GM21529 (cell line): Measurements from ENCODE around the gene KCNJ12.
"Not testable (repeated sequence)": the region's sequence is repeated elsewhere in the genome, so short reads cannot be mapped to it uniquely, and the experiment has no call there.

Source experiments
- ATAC-seq: cut with Tn5 transposase; IDR thresholded peaks from one replicate; pipeline ENCODE4 v1.9.1; 2021; ENCODE audit not compliant: unreplicated experiment

The KCNJ12 gene

DNA sequence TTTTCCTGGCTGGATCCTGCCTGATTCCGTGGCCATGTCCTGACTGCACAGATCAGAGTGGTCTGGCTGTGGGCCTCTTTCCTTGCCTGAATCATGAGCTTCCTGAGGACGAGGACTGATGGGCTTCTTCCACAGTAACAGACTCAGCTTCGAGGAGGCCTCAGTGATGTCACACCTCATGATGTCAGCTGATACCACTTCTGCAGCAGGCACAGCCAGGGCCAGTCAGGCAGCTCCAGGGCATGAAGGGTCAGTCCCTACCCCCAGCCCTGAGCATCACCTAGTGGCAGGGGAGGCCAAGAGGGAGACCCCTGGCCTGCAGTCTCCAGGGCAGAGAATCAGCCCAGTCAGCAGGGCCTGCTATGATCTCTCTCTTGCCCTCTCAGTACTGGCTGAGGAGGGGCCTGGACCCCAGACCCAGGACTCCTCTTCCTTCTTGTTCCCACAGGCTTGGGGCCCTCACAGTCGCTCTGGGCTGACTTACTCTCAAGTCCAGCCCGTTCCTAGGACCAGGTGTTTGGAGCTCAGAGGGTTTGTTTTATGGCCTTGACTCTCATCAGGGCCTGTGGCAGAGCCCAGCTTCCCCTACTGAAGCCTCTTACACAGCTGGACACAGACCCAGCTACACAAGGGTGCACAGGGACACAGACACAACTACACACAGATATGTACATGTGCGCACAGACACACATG, 26.7 kb upstream of the KCNJ12 start:
- ATAC-seq = not testable (repeated sequence)

DNA sequence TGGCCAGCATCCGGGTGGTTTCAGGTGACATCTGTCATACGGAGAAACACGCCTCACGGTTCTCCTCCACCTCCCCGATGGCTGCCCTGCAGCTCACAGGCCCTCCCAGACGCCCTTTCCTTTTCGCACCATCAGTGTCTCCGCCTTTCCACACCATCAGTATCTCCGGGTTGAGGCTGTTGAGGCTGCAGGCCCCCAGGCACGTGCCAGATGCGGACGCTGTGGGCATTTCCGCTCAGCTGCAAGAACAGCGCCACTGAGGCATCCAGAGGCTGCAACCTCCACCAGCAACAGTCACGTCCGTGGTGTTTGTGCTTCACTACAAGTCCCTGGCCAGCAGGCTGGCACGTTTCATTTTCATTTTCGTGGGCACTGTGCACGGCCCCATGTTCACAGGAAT, 25.7 kb upstream of the KCNJ12 start:
- ATAC-seq = not testable (repeated sequence)

DNA sequence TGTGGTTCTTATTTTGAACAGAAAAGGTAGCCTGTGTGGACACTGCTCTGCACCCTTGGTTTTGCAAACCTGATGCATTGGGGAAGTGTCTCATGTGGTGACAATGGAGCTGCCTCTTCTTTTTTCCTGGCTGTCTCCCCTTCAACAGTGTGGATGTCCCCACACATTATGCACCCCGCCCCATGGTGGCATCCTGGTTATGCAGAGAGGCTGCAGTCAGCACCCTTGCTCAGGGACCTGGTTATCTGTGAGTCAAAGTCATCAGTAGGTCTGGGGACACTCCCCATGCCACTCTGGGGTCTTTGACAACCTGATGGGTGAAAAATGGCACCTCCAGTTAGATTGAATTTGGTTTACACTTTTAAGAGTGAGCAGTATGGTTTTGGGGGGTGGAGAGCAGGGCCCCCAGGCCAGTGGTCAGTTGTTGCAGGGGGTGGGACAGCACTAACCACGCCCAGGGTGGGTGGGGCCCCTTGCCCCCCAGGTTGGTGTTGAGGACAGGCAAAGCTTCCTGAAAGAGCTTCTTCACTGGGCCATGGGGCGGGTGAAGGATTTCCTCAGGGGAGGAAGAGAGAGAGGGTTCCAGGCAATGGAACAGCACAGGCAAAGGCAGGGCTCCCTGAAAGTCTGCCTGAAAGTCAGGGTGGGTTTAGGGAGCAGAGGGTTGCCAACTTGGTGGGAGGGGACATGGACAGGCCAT, 24.6 kb upstream of the KCNJ12 start:
- ATAC-seq = no peak

DNA sequence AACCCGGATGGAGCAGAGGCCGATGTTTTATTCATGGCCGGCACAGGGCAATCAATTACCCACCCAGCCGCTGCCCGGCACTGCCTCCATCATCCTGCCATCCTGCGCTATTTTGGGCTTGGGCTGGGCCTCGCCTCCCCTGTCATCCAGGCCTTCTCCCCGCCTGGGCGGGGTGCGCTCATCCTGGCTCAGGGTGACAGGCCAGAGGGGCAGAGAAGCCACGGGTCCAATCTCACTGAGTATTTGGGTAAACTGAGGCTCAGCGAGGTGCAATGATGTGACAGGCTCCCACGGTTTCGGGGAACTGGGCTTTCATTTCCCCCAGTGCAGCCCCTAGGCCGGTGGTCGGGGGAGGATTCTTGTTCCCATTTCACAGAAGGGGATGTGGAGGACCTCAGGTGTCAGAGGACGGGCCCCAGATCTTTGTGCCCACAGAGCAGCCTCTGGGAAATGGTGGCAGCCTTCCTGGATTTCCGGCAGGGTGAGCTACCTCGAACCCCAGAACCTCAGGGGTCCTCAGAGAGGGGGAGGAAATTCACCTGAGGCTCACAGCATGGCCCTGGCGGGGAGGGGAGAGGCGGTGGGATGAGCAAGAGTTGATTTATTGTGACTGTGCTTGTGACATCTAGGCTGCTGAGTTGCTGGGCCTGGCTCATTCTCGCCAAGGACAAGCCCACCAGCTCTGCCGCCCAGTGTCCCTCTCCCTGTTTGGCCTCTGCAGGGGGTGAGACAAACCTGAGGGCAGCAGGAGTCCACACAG, 23.8 kb upstream of the KCNJ12 start:
- ATAC-seq = no peak

DNA sequence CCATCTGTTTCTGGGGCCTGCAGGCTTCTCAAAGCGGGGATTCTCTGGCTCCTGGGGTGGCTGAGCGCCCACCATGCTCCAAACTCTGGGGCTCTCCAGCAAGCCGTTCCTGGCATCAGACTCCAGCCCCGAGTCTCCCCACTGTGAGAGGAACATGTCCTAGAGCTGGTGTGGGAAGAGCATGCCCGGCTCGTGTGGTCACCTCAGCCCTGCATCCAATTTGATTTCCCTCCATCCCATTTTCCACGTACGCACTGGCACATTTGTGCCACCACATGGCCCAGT, 23.2 kb upstream of the KCNJ12 start:
- ATAC-seq = no peak

DNA sequence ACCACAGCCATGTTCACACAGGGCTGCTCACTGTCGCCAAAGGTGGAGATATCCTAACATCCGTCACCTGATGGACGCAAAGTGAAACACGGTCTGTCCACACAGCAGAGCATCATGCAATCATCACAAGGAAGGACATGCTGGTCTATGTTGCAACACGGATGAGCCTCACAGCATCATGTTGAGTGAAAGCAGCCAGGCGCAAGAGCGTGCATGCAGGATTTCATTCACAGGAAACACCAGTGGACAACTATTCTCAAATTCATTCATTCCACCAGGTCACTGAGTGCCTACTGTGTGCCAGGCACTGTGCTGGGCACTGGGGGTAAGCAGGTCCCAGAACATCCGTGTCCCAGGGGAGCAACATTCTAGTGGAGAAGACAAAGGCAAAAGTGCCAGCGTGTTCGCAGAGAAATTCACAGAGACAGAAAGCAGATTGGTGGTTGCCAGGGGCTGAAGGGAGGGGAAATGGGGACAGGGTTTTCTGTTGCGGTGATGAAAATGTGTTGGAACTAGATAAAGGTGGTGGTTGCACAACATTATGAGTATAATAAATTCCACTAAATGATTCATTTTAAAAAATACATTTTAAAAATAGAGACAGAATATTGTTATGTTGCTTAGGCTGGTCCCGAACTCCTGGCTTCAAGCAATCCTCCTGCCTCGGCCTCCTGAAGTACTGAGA, 22.7 kb upstream of the KCNJ12 start:
- no peak for ATAC-seq

DNA sequence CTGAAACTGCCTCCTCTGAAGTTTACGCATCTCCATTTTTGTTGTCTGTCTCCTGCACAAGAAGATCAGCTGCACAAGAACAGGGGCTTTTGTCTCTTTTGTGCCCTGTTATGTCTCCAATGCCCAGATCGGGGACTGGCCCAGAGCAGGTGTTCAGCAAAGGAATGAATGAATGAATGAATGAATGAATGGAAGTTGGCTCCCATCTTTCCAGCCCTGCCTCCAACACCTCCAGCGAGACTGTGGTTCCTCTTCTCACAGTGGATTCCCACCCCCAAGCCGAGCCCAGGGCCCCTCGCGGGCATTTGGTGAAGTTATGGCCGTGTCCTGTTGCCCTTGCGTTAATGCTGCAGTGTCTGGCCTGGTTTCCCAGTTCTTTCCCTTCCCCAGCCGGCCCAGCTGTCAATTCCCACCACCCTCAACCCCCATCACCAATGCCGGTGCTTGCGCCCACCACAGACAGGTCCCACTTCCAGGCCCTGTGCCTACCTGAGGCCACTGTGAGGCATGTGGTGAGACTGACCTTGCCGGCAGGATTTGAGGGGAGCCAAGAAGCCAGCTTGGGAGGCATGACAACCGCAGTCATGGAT, 21.3 kb upstream of the KCNJ12 start:
- ATAC-seq = no peak

DNA sequence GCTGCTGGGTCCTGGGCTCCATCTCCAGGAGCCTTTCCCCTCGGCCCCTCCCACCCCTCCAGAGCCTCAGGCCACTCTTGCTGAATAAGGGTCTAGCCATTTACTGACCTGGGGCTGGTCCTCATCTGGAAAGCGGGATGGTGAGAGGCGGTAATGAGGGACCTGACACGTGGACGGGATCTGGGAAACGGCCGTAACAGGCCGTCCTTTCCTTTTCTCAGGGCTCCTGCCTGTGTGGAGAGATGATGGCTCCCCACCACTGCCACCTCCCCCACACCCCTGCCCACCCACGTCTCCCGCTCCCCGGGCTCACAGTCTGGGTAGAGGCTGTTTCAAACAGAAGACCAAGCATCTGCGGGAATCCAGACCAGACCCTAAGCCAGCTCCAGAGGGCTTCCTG, 20.6 kb upstream of the KCNJ12 start:
- no peak for ATAC-seq

DNA sequence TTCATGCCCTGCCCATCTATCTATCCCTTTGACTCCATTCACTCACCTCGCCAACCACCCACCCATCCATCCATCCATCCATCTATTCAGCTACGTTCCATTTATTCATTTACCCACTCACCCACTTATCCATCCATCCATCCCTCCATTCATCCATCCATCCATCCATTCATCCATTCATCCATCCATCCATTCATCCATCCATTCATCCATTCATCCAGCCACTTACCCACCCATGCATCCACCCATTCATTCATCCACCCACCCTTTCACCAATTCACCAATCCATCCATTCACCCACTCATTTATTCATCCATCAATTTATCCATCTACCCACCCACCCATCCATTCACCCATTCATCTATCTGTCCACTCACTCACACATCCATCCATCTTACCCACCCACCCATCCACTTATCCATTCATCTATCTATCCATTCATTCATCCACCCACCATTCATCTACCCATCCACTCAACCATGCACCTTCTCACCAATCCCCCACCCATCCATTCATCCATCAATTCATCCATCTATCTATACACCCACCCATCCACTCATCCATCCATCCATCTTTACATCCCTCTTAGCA, 19.5 kb upstream of the KCNJ12 start:
- no peak for ATAC-seq

DNA sequence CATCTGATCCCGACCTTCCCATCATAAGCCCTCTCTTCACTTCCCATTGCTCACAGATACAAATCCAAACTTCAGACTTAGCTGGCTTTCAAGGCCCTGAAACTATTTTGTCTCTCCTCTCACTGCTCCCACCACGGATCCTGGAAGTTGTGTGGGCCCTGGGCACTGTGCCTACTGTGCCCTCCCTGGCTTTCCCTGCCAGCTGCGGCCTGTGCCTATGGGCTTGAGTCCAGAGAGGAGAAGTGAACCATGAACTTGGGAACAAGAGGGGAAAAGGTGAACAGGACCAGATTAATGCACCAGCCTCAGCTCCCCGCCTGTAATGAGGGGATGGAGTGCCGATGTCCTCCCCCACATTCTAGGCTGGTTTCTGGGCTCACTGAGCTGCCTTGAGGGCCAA, 18.9 kb upstream of the KCNJ12 start:
- ATAC-seq = no peak

DNA sequence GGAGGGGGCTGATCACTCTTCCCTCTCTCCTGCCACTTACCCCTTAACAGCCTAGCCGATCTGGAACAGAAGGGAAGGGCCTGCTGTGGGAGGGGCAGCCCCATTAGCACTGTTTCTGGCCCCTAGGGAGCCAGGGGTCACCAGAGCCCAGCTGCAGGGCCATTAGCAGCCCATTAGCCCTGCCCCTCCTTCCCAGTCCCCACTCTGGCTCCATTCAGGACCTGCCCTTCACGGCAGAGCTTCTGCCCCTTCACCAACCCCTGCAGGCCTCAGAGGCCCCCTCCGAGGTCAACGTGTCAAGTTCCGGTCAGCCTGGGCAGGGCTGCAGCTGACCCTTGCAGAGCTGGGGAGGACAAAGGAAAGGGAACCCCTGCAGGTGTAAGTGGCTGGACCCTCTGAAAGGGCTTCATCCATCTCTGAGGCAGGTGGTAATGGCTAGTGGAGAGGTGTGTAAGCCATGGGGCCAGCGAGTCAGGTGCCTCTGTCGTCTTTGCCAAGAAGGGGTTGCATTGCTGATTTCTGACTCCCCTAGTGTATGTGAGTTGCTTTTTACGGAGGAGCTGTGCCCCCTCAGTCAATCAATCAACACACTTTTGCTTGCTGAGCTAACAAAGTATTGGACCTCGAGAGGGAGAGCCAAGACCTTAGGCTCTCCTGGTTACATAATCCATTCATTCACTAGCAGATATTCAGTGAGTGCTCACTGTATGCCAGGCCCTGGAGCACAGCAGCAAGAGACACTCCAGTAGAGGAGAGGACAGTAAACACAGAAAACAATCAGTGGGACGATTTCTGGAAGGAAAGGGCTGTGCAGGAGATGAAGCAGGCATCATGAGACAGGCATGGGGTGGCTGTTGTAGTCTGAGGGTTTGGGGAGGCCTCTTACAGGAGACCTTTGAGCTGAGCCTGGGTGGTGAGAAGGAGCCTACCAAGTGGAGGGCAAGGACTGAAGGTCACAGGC, 18.2 kb upstream of the KCNJ12 start:
- ATAC-seq = no peak

DNA sequence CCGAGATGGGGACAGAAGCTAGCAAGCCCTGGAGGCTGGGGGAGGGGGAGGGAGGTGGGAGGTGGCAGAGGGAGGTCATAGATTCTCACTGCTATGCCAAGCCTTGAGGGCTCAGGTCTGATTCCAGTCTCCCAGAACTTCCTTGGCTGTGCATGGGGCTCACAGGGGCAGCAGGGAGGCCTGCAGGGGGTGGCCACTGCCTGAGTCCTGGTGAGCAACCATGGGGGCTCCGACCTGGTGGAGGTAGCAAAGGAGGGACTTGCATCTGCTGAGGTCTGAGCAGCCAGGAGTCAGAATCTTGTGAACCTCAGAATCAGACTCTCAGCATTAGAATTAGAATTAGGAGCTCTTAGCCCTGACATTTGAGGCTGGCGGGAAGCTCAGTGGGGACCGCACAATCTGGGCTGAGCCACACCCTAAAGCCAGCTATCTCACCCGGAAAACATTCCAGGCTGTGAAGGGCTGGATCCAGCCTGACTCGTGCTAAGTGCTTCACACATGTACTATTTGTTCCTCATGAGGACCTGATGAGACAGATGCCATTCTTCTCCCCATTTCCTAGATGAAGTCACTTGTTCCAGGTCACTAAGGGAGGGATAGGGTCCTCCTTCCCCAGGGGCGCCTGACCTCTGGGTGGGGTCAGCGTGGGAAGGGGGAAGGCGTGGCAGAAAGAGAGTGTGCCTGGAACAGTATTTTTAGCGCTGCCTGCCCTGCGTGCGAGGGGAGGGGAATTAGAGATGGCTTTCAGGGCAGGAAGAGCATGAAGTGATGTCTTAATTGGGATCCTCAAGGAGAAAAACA, 17.3 kb upstream of the KCNJ12 start:
- ATAC-seq = no peak

DNA sequence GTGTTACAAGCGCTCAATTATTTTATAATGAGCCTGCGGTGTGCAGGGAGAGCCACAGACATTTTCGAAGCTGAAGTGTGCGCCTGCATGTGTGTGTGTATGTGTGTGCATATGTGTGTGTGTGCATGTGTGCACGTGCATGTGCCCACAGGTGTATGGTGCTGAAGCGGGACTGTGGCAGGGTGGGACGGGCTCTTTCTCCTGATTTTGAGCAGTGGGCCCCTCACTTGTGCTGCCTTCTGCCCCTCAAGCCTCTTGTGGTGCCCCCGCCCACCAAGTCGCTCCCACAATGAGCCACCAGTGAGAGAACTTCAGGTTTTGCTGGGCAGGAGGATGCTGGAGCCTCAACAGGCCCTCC, 16.7 kb upstream of the KCNJ12 start:
- no peak for ATAC-seq

DNA sequence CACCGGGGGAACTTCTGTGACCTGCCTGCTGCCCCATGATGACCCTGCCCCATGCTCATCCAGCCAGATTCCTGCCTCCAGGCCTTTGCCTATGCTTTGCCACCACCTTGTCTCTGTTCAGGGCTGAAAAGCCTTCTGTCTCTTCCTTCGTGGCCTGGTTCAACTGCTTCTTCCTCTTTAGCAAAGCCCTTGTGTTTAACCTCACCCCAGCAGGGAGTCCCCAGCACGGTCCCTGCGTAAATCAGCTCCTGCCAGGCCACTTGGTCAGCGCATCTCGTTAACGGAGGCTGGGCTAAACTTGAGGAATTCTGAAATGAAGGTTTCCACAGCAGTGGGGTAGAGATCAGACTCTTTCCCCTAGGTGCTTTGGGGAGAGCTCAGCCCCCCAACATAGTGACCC, 16.1 kb upstream of the KCNJ12 start:
- no peak for ATAC-seq

DNA sequence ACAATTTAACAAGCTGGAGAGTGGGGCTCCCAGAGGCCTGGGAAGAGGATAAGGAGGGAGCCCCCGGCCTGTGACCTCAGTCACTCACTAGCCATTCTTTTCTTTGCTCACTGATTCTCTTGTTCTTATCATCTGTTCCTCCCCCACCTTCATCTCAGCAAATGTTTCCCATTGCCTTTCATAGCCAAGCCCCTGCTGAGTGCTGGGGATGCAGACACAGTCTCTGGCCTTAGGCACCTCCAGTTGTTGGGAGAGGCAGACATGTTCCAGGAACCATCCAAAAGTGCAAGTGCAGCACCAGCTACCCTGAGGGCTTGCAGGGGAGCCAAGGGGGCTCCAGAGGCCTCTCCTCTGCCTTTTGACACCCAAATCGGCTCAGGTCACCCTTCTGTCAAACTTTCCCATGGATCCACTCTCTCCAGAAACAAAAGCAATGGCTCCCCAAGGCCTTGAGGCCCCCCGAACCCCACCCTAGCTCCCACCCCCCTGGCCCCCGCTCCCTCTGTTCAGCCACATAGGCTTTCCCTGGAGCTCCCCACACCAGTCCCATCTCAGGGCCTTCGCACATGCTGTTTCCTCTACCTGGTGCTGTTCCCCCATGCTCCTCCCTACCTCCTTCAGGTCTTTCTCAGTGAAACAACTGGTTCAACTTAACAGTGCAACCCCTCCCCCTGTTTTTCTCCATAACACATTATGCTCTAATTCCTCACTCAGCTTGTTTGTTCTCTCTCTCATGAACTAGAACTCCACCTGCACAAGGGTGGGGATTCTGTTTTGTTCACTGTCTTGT, 14.9 kb upstream of the KCNJ12 start:
- ATAC-seq = no peak

DNA sequence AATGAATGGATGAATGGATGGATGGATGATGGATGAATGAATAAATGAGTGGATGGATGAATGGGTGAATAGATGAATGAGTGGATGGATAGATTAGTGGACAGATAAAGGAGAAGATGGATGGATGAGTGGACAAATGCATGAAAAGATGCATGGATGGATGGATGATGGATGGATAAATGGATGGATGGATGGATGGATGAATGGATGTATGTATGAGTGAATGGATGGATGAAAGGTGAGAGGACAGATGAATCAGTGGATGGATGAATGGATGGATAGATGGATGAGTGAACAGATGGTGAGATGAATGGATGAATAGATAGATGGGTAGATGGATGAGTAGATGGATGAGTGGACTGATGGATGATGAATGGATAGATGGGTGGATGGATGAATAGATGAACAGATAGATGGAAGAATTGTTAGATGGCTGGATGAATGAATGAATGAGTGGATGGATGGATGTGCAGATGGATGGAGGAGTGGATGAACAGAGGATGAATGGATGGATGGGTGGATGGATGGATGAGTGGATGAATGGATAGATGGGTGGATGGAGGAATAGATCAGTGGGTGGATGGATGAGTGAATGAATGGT, 13.7 kb upstream of the KCNJ12 start:
- ATAC-seq = no peak

DNA sequence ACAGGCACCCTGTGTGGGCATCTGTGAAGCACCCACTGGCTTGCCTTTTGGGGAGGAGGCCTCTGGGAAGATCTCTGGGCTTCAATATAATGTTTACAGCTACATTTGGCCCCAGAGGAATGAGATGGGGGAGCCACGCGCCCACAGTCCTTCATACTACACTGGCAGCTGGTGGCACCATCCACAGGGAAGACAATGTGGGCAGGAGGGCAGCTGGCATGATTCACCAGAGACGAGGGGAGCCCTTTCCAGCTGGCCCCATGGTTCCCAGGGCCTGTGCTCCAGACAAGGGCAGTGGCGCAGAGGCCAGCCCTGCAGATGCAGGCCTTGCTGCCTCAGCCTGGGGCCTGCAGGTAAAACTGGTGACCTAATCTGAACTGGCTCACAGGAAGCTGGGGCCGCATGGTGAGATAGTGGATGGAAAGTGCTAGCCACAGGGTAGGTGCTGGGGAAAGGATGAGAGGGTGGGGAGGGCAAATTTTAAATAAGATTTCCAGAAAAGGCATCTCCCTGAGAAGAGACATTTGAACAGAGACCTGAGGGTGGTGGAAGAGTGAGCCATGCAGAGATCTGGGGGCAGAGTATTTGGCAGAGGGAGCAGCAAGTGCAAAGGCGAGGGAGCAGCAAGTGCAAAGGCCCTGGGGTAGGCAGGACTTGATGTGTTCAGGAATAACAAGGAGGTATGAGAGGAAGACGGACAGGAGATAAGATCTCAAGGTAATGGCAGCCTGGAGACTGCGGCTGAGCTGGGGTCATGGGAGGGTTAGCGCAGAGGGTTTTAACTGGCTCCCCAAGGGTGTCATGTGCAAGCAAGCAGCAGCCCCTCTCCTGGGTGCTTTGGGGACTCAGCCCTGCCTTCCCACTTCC, 12.1 kb upstream of the KCNJ12 start:
- ATAC-seq = no peak
